PFSK-1 (cell line): ENCODE data around the gene KRTAP2-2. TPM values are rescaled to one million over a fixed set of nuclear protein-coding genes. Genes with fewer than 3 reads are reported as not detected.
"Not testable (repeated sequence)": the region's sequence is repeated elsewhere in the genome, so short reads cannot be mapped to it uniquely, and the experiment has no call there.

Experiments
- FOXP2 ChIP-seq: optimal IDR thresholded peaks from 2 replicates; pipeline ENCODE3; 2011; ENCODE audit warnings: borderline replicate concordance, control low read depth, inconsistent platforms; ENCODE audit not compliant: insufficient read depth; ENCODE audit errors: extremely low read length, extremely low read depth
- POLR2AphosphoS5 ChIP-seq: IDR thresholded peaks from 2 replicates; pipeline ENCODE4 v1.6.1; 2012; ENCODE audit warnings: low read depth, mild to moderate bottlenecking, control low read depth, low read length, moderate library complexity
- REST ChIP-seq, 2 experiments: IDR thresholded peaks; 2 replicates each; pipeline versions ENCODE4 v1.6.1 to v1.8.0; 2011 to 2012; ENCODE audit warnings: low read depth in 2 of 2, low read length in 2 of 2, control low read depth in 1 of 2, inconsistent platforms in 1 of 2, mild to moderate bottlenecking in 1 of 2, moderate library complexity in 1 of 2; ENCODE audit not compliant: insufficient read depth in 1 of 2
- SIN3A ChIP-seq: IDR thresholded peaks from 2 replicates; pipeline ENCODE4 v1.6.1; 2012; ENCODE audit warnings: mild to moderate bottlenecking, low read length, moderate library complexity, borderline replicate concordance; ENCODE audit not compliant: insufficient read depth
- TAF1 ChIP-seq: IDR thresholded peaks from 2 replicates; pipeline ENCODE4 v1.6.1; 2012; ENCODE audit warnings: low read length, control low read depth, borderline replicate concordance; ENCODE audit not compliant: insufficient read depth
- polyA plus RNA-seq: library from polyadenylated mRNA; unstranded; fragments of >200 nt; gene quantifications from one replicate; pipeline ENCODE4 v1.2.1, GENCODE V29; 2012; ENCODE audit warnings: low read depth, missing spikeins; ENCODE audit not compliant: insufficient read length

Gene KRTAP2-2
- polyA plus RNA-seq: not detected

DNA sequence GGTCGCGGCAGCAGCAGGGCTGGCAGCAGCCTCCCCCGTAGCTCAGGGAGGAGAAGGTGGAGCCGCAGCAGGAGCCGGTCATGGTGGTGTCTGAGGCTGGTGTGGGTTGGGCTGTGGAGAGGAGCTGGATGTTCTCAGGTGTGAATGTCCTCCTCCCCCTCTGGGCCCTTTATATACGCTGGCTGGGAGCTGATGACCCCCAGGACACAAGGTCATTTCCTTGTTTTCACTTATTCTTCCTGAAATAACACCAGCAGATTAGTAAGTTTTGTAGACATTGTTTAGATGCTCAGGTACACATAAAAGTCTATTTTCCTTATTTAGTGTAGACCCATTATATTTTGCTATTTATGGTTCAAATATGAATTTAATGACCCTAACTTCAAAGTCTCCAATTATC lies at the start of gene KRTAP2-2:
Gene KRTAP2-2 (minus strand): TSS at position 101 of the 400 bp plus-strand sequence. CDS start 19 bp downstream, at position 82.
- TF ChIP-seq REST (IDR thresholded peaks at IDR 0.05; ENCODE audit: insufficient read depth in 1 of 2, low read depth in 2 of 2, low read length in 2 of 2); POLR2AphosphoS5; SIN3A: not testable (repeated sequence)

DNA sequence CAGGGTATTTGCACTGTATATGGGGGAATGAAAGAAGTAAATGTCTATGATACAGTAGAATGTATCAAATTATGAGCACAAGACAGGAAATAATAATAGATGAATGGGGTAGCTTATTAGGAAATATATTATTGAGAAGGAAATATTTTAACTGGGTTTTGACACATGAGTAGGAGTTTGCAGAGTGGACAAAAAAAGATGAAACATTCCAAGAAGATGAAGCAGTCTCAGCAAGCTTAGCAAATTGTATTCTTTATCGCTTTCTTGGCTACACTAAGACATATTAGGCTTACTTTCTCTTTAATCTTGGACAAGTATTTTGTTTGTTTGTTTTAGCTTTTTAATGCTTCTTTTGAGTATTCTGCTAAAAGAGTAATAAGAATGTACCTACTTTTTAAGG lies 48.9 kb upstream of the KRTAP2-2 start:
- TF ChIP-seq POLR2AphosphoS5 (no peak), FOXP2 (no peak), REST (IDR thresholded peaks at IDR 0.05; ENCODE audit: insufficient read depth in 1 of 2, low read depth in 2 of 2, low read length in 2 of 2) (no peak), SIN3A (no peak), TAF1 (no peak)

DNA sequence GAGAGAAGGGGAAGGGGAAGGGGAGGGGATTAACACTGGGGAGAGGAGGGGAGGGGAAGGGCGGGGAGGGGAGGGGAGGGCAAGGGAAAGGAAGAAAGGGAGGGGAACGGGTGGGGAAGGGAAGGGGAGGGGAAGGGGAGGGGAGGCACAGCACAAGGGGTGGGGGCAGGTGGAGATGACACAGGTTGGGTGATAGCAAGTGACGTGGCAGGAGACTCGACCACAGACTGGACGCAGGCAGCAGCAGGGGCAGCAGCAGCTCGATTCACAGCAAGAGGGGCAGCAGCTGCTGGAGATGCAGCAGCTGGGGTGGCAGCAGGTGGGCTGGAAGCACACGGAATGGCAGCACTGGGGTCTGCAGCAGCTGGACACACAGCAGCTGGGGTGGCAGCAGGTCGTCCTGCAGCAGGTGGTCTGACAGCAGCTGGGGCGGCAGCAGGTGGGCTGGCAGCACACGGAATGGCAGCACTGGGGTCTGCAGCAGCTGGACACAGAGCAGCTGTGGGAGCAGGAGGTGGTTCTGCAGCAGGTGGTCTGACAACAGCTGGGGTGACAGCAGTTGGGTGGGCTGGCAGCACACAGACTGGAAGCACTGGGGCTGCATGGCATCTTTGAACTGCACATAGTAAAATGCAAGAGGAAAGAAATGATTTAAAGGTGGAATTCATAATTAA lies 46.7 kb upstream of the KRTAP2-2 start, which contains the start of gene KRTAP4-16:
Gene KRTAP4-16 (minus strand): TSS at position 624 of the 674 bp plus-strand sequence. CDS start 0 bp downstream, at position 624.
- no peak for TF ChIP-seq TAF1
- TF ChIP-seq REST (IDR thresholded peaks at IDR 0.05; ENCODE audit: insufficient read depth in 1 of 2, low read depth in 2 of 2, low read length in 2 of 2): no peak
- no peak for TF ChIP-seq SIN3A
- no peak for TF ChIP-seq FOXP2
- TF ChIP-seq POLR2AphosphoS5: no peak

DNA sequence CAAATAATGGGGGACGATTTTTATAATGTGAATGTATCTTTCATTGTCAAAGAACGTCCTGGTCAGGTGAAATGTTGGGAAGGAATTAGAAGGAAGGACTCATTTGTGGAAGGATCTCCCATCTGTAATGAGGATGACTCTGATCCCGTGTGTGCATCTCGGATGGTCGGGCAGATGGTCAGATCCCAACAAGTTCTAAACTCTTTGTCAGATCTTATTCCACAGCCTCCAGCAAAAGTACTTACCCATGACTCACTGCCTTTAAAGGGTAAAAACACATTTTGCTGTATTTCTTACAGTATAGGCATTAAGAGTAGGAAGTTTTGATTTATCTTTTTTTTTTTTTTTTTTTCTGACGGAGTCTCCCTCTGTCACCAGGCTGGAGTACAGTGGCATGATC lies 43.5 kb upstream of the KRTAP2-2 start:
- no peak for TF ChIP-seq POLR2AphosphoS5
- TF ChIP-seq FOXP2: no peak
- no peak for TF ChIP-seq SIN3A
- TF ChIP-seq REST (IDR thresholded peaks at IDR 0.05; ENCODE audit: insufficient read depth in 1 of 2, low read depth in 2 of 2, low read length in 2 of 2): no peak

DNA sequence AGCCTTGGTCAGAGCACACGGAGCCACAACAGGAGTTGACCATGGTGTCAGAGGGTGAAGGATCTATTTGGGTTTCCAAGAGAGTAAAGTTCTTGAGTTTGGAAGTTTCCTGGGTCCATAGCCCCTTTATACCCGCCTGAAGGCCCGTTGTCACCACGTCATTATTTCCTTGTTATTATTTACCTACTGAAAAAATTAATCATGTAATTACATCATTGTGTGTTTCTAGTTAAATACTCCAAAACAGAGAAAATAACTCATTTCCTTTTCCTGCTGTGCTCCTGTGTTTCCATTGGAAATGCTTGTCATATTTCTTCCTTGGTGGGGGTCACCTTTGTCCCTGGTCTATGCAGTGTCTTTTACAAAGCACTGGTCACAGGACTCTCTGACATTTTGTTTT lies 43.0 kb upstream of the KRTAP2-2 start, which contains the start of gene KRTAP4-8:
Gene KRTAP4-8 (minus strand): TSS at position 101 of the 400 bp plus-strand sequence. CDS start 58 bp downstream, at position 43.
- TF ChIP-seq REST (IDR thresholded peaks at IDR 0.05; ENCODE audit: insufficient read depth in 1 of 2, low read depth in 2 of 2, low read length in 2 of 2): no peak
- no peak for TF ChIP-seq FOXP2
- TF ChIP-seq TAF1: no peak
- TF ChIP-seq SIN3A: no peak
- no peak for TF ChIP-seq POLR2AphosphoS5
